Left ventricle myocardium inferior (tissue), 1 donor: ENCODE data around the gene RERE. TPM values are rescaled to one million over a fixed set of nuclear protein-coding genes. Genes with fewer than 3 reads are reported as not detected.

Experiments used
- DNase-seq: peaks from one replicate; pipeline ENCODE4 v3.0.0-alpha.2; 2020
- H3K27ac ChIP-seq: fragments of 200-600 bp; replicated peaks from 2 replicates; pipeline ENCODE4 v1.8.0; 2021
- H3K27me3 ChIP-seq: fragments of 200-600 bp; 2 replicates; pipeline ENCODE4 v1.8.0; 2021; ENCODE audit warnings: low read depth
- H3K36me3 ChIP-seq: fragments of 200-600 bp; 2 replicates; pipeline ENCODE4 v1.8.0; 2021
- H3K4me1 ChIP-seq: fragments of 200-600 bp; 2 replicates; pipeline ENCODE4 v1.8.0; 2021
- H3K4me3 ChIP-seq: fragments of 200-600 bp; 2 replicates; pipeline ENCODE4 v1.8.0; 2021; ENCODE audit warnings: mild to moderate bottlenecking, moderate library complexity
- H3K9me3 ChIP-seq: fragments of 200-600 bp; replicated peaks from 2 replicates; pipeline ENCODE4 v1.8.0; 2021
- intact Hi-C: fragments of 100-400 bp; cut with micrococcal nuclease; formaldehyde crosslinking; loops from one replicate; pipeline ENCODE4 v1.11.0; 2022
- total RNA-seq: library from RNA; stranded (reverse); fragmentation: NEBNext Ultra II Directional; extraction: Animal tissue kit (Norgen Biotek cat#: 25700); gene quantifications from one replicate; pipeline ENCODE4 v1.2.1, GENCODE V29; 2021
- TF ChIP-seq, protein P1 (sequence below): fragments of 200-600 bp; IDR thresholded peaks from 2 replicates; pipeline ENCODE4 v1.8.0; 2021; ENCODE audit warnings: antibody characterized with exemption, mild to moderate bottlenecking, borderline replicate concordance
- donor health status: DM: no; HTN: yes; CAD: no; lungs with severe emphysema.

RERE gene
- total RNA-seq, 1 donor from 2014 or later, result 141 TPM

GRCh38 chr1:8641377-8641997 is 176.0 kb downstream of the RERE start:
- TF ChIP-seq, protein P1, sequence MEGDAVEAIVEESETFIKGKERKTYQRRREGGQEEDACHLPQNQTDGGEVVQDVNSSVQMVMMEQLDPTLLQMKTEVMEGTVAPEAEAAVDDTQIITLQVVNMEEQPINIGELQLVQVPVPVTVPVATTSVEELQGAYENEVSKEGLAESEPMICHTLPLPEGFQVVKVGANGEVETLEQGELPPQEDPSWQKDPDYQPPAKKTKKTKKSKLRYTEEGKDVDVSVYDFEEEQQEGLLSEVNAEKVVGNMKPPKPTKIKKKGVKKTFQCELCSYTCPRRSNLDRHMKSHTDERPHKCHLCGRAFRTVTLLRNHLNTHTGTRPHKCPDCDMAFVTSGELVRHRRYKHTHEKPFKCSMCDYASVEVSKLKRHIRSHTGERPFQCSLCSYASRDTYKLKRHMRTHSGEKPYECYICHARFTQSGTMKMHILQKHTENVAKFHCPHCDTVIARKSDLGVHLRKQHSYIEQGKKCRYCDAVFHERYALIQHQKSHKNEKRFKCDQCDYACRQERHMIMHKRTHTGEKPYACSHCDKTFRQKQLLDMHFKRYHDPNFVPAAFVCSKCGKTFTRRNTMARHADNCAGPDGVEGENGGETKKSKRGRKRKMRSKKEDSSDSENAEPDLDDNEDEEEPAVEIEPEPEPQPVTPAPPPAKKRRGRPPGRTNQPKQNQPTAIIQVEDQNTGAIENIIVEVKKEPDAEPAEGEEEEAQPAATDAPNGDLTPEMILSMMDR, result no peak
- H3K36me3 ChIP-seq, result no peaks in the 10 kb centered on the region
- intact Hi-C loops, result no loop called here
- DNase-seq, result no peak
- no peaks in the 10 kb centered on the region for H3K9me3 ChIP-seq
- no peaks in the 10 kb centered on the region for H3K27me3 ChIP-seq
- H3K4me3 ChIP-seq, result no peak overlapping the region
- H3K27ac ChIP-seq, result peak overlapping the region; percentile 7
- H3K4me1 ChIP-seq, result peaks cover 52% of the 10 kb centered on the region

- intact Hi-C loops, result no loop called here
- DNase-seq, result no peak
- Histone ChIP-seq H3K9me3 (no peaks in the 10 kb centered on the region), H3K36me3 (no peaks in the 10 kb centered on the region), H3K27ac (peak overlapping the region; percentile 7), H3K27me3 (no peaks in the 10 kb centered on the region), H3K4me3 (no peak overlapping the region), H3K4me1 (peaks cover 51% of the 10 kb centered on the region)
- TF ChIP-seq, protein P1, result no peak
Observed at GRCh38 chr1:8640950-8641349, 176.5 kb downstream of the RERE start.

DNA sequence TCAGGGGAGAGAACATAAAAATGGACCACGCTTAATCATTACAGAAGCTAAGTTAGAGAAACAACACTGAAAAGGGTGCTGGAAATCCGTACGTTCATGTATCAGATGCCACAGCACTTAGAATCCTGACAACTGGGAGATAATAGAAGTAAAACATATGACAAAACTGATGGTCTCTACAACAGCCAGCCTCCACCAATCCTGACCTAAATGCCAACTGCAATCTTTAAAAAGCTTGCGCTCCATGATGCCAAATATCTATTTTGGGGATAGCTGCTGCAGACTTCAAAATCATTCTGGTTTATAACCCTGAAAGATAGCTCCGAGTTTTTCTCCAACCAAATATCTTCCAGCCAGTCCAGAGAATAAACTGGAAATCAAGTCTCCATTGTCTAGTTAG is 178.3 kb downstream of the RERE start:
- Histone ChIP-seq H3K27me3 (no peaks in the 10 kb centered on the region), H3K36me3 (no peaks in the 10 kb centered on the region), H3K9me3 (no peaks in the 10 kb centered on the region), H3K4me3 (peak overlapping the region; percentile 25), H3K27ac (peak overlapping the region; percentile 56), H3K4me1 (peaks cover 37% of the 10 kb centered on the region)
- TF ChIP-seq, protein P1, result no peak
- no peak for DNase-seq
- intact Hi-C loops, result no loop called here

DNA sequence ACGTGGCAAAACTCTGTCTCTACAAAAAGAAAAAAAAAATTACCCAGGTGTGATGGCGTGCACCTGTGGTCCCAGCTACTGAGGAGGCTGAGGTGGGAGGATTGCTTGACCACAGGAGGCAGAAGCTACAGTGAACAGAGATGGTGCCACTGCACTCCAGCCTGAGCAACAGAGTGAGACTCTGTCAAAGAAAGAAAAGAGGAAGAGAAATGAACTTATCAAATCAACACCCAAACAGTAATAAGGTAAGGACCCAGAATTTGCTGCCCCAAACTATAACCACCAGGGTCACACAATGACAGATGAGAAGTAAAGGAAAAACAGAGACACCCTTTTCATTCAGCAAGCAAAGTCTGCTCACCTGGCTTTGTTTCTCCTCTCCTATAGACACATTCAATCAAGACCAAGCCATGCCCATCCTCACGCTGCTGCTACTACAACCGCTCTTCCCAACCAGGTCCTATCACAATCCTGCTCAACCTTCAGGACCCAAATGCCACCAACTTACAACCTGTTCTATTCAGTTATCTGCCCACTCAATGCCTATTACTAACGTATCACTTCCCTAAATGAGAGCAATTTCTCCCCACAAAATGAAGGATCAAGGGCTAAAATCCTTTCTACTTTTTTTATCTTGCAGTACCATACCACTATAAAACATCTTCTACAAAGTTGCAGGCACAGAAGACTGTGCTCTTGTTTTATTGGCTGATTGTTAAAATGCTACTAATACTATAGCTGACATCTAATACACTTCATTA is 183.5 kb downstream of the RERE start:
- Histone ChIP-seq H3K27ac (no peak overlapping the region), H3K4me3 (no peak overlapping the region), H3K4me1 (peaks cover 37% of the 10 kb centered on the region), H3K27me3 (no peaks in the 10 kb centered on the region), H3K36me3 (no peaks in the 10 kb centered on the region), H3K9me3 (no peaks in the 10 kb centered on the region)
- DNase-seq, result no peak
- TF ChIP-seq, protein P1, result no peak
- intact Hi-C loops, result no loop called here

GRCh38 chr1:8632102-8632501 is 185.3 kb downstream of the RERE start:
- intact Hi-C loops, result no loop called here
- TF ChIP-seq, protein P1, result no peak
- no peak for DNase-seq
- Histone ChIP-seq H3K27ac (peak overlapping the region; percentile 56), H3K4me1 (peaks cover 51% of the 10 kb centered on the region), H3K27me3 (no peaks in the 10 kb centered on the region), H3K36me3 (no peaks in the 10 kb centered on the region), H3K4me3 (no peak overlapping the region), H3K9me3 (no peaks in the 10 kb centered on the region)
